ENCODE results near the gene CCR5AS.
"Not testable (repeated sequence)": the region's sequence is repeated elsewhere in the genome, so short reads cannot be mapped to it uniquely, and the experiment has no call there.

CCR5AS gene

GRCh38 chr3:46429250-46429649 is 22.4 kb upstream of the CCR5AS start:
- DNase-seq (ENCODE audit: low read depth in 2 of 2): no peak

DNA sequence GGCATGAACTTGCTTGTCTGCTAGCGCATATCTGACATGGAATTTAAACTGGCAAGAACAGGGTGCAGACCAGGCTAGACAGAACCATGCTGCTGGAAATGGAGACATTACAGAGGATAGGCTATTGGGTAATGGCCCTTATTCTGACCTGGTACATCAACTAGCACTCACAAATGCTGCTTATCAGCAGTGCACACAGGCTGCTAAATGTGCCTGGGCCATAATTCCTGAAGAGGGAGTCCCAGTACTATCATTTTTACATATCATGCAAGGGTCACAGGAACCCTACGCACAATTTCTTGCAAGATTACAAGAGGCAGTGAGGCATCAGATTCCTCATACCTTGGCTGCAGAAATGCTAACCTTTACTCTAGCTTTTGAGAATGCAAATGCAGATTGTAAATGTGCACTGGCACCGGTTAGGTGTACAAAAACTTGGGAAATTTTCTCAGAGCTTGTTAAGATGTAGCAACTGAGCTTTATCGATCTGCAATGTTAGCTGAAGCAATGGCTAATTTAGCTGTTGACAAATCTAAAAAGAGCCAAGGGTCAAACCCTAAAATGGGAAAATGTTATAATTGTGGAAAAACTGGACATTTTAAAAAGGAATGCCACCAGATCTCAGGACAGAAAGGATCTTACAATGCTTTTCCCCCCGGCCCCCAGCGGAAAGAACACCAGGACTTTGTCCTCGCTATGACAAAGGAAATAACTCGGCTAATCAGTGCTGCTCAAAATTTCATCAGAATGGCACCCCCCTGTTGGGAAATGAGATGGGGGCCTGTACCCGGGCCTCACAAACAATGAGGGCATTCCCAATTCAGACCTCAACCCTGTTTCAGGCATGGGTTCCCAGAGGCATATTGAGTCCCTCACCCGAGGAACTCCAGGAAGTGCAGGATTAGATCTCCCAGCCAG is 21.3 kb upstream of the CCR5AS start:
- DNase-seq (ENCODE audit: low read depth in 2 of 2): no peak

DNA sequence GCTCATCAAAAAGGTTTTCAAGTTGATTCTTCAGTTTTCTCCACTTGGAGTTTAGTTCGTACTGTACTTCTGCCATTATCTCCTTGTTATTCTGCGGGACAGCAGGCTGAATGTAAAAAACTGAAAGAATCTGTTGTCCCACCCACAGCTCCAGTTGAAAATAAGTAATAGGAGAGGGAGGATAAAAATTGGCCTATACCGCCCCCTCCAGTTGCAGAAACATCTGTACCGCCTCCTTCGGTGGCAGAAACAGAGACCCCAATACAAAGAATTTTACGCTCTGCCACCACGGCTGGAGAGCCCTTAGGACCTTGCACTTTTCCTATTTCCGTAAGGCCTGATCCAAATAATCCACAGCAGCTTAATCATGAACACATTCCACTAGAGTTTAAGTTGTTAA is 20.5 kb upstream of the CCR5AS start:
- not testable (repeated sequence) for DNase-seq (ENCODE audit: low read depth in 2 of 2)

DNA sequence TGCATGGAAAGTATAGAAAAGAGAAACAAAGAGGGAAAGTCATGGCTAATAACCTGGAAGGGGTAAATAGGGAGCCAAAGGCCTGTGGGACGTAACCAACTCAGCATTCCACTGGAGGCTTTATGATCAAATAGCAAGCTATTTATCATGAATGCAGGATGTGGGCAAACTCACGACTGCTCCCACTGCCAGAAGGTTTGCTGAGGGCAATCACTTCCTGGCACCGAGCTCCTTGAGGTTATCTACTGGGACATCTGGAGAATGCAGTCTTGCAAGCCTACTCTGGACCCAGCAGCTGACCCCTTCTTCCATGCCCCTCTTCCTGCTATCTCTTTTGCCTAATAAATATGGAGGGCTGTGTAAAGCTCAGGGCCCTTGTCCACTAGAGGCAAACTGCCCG is 19.6 kb upstream of the CCR5AS start:
- not testable (repeated sequence) for DNase-seq (ENCODE audit: low read depth in 2 of 2)

DNA sequence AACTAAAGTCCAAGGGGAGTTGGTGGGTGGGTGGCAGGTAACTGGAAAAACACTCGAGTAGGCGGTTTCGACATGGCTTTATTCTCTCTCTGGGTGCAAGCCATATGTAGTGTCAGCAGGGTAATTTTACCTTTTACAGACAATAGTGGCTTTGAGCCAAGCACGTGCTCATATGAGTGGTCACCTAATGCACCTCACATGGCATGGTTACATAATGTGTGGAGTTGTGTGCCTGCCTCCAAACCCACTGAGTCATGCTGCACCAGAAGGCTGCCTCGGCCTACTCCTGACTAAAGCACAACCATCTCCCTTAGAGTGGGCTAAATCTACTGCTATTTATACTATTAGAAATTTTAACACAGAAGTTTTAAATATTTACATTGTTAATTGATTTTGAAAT is 16.7 kb upstream of the CCR5AS start:
- no peak for DNase-seq (ENCODE audit: low read depth in 2 of 2)

GRCh38 chr3:46422617-46423016 is 15.8 kb upstream of the CCR5AS start:
- DNase-seq (ENCODE audit: low read depth in 2 of 2): no peak

- DNase-seq (ENCODE audit: low read depth in 2 of 2): no peak
These were observed 14.1 kb upstream of the CCR5AS start for GRCh38 chr3:46420931-46421330.

GRCh38 chr3:46419816-46420215 is 12.9 kb upstream of the CCR5AS start:
- DNase-seq (ENCODE audit: low read depth in 2 of 2): no peak

DNA sequence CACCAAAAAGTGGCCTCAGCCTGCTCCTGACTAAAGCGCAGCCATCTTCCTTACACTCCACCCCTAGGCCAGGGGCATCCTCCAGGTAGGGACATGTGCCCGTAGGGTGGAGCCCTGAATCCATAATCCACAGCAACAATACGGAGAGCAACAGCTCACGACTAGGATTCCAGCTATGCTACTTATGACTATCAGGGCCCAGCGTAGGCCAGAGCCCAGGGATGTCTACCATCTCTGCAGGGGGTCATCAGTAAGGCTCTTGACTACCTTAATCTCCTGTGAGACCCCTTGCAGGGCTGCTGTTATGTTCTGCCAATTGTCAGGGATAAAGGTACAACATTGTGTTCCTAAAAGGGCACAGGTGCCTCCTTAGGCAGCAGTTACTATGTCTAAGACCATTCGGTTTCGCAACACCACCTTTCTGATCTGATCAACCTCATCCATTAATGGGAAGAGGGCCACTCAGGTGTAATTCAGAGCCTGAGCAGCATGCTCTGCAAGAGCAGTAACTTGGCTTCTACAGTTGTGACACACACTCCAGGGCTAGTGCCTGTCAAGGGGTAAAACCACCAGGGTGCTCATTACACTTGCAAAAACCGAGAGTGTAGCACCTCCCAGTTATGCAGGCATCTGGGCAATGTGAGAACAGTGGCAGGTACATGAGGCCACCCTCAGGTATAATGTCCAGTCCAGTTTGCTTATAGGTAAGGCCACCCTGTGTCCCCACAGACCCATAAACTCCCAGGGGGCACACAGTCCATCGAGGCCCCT is 11.2 kb upstream of the CCR5AS start:
- no peak for DNase-seq (ENCODE audit: low read depth in 2 of 2)

DNA sequence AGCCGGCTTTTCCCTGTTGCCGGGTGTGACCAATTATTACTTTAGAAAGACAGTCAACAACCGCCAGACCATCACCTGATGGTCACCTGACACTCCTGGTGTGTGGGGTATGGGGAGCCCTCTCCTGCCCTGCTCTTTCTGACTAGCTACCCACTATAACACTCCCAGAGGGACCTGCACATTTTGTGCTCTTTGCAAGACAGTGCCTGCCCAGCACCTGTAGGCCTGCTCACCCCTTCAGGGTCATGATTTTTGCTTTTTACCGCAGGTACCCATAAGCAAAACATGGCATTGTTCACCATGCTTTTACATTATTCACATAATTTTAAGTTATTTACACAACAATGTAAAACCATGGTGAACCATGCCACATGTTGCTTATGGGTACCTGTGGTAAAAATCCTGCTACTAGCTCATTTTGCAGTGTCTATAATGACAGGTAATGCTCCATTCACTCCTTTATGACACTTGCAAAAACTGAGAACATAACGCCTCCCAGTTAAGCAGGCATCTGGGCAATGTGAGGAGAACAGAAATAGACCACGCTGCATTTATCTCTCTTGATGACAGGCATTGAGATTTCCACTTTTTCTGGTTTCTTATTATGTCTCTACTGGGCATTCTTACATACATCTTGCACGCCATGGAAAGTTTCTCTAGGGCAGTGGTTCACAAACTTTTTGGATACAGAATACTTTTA is 10.1 kb upstream of the CCR5AS start:
- DNase-seq (ENCODE audit: low read depth in 2 of 2): no peak

- DNase-seq (ENCODE audit: low read depth in 2 of 2): no peak
These were observed 9.4 kb upstream of the CCR5AS start for GRCh38 chr3:46416125-46416810.

GRCh38 chr3:46414739-46415138 is 7.9 kb upstream of the CCR5AS start:
- no peak for DNase-seq (ENCODE audit: low read depth in 2 of 2)

GRCh38 chr3:46413951-46414350 is 7.1 kb upstream of the CCR5AS start:
- no peak for DNase-seq (ENCODE audit: low read depth in 2 of 2)

GRCh38 chr3:46412786-46413298 is 6.0 kb upstream of the CCR5AS start:
- no peak for DNase-seq (ENCODE audit: low read depth in 2 of 2)

DNA sequence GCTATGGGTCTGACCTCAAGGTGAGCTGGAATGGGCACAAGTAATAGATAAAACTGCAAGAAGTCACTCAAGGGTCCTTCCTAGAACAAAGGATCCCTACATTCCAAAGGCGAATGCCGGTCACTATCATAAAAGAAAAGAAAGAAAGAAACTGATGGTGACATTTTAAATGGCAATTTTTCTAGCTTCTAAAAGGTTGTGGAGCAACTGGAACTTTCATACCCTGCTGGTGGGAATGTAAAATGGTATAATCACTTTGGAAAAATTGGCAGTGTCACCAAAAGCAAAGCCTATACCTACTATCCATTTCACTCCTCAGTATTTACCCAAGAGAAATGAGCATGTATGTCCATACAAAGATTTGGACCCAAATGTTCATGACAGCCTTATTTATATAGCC is 4.4 kb upstream of the CCR5AS start:
- no peak for DNase-seq (ENCODE audit: low read depth in 2 of 2)

DNA sequence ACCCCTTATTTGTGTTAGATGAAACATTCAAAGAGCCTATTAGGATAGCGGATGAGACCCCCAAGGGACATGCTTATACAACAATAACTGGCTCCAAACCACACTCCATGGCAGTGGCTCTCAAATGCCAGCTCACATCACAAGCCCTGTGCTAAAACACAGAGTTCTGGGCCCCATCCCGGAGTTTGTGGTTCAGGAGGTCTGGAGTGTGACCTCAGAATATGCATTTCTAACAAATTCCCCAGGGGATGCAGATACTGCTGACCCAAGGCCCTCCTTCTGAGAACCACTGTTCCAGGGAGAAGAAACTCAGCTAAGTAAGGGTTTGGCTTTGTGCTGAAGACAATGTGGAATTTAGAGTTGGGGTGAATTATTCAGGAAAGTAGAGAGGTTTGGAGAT is 3.8 kb upstream of the CCR5AS start:
- no peak for DNase-seq (ENCODE audit: low read depth in 2 of 2)

DNA sequence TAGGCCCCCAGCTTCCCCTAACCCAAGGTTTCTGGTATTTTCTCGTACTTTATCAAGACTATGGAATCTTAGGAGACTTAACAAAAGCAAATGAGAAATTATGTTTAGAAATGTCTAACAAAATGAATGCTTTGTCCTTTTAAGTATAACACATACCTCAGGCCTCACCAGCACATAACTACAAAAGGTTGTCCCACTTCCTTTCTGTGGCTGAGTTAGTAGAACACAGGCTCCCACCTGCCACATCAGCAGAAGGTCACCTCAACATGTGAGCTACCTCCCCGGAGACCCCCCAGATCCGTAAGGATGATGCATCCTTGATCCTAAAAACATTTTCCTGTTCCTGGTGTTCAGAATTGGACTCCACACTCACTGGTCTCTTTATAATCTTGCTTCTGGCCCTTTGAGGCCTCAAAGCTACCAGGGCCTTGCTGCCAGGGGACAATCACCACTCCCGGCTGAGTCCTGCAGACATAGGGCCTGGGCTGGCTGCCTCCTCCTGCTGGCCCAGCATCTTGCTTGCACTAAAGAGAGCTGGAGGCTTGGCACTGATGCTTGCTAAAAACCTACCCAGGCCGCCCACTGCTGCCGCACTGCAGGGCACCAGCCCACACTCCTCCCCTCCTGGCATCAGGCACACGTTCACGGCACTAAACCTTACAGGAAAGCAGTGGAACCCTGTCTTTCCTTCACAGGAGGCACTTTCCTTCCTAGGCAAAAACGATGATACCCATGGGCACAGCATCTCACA is 3.0 kb upstream of the CCR5AS start:
- DNase-seq (ENCODE audit: low read depth in 2 of 2): no peak

DNA sequence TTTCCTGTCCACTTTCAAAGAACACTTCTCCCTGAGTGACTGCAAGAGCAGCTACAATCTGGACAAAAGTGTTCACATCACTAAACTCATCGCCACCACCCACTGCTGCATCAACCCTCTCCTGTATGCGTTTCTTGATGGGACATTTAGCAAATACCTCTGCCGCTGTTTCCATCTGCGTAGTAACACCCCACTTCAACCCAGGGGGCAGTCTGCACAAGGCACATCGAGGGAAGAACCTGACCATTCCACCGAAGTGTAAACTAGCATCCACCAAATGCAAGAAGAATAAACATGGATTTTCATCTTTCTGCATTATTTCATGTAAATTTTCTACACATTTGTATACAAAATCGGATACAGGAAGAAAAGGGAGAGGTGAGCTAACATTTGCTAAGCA is 2.0 kb upstream of the CCR5AS start:
- no peak for DNase-seq (ENCODE audit: low read depth in 2 of 2)

GRCh38 chr3:46407970-46408369 is 1.1 kb upstream of the CCR5AS start:
- DNase-seq (ENCODE audit: low read depth in 2 of 2): no peak

- no peak for DNase-seq (ENCODE audit: low read depth in 2 of 2)
These were observed 451 bp downstream of the CCR5AS start for GRCh38 chr3:46406443-46406787.

Measured in activated CD8-positive, alpha-beta memory T cell treated with anti-CD3 and anti-CD28 coated beads for 4 hours (primary cell).